ENCODE results near the gene PUM1. TPM values are rescaled to one million over a fixed set of nuclear protein-coding genes. Genes with fewer than 3 reads are reported as not detected.
A peak's percentile ranks its signal among the peaks of the same experiment; 100 is the strongest.

The PUM1 gene
- total and polyA plus RNA-seq, 2 of the 8 experiments (the other 6 are each of a cell fraction or from before 2014, with no cell fraction given): 122 to 177 TPM

DNA sequence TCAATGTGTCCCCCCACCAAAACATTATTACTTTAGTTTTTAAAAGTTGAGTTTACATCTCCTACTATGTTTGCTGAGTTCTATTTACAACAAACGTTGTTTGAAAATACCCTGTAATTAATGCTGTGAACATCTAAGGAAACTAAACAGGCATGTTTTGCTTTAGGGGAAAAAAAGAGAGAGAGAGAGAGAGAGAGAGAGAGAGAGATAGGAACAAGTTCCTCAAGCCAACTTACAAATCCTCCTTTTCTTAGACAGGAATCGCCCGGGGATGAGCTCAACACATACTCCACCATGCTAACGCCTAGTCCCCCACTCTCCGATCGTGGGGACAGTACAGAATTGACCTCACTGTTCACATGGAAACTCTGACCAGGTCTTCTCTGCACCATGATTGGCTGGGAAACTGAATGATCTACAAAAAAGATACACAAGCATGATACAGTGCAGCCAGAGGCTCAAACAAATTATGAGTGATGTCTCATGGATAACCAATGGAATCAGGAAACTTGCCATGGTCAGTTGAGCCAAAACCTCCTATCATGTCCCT is 59.8 kb downstream of the PUM1 start:
- no peak overlapping the region for H2BK20ac ChIP-seq (ENCODE audit: low read length)
- no peak overlapping the region for H3K4ac ChIP-seq (replicated peaks; ENCODE audit: insufficient read length, low read depth, low read length)
- no peak overlapping the region for H3K14ac ChIP-seq (ENCODE audit: insufficient read length)
- no peak overlapping the region for H3K4me2 ChIP-seq (ENCODE audit: insufficient read depth in 1 of 2, low read depth in 2 of 2, low read length in 2 of 2)
- no peak overlapping the region for H2BK5ac ChIP-seq (ENCODE audit: low read depth, low read length)
- H3K79me1 ChIP-seq (ENCODE audit: low read depth, low read length): peaks cover 7% of the 10 kb centered on the region
- DNase-seq (ENCODE audit: low read depth in 1 of 2, low spot score in 2 of 2) (no peak), FAIRE-seq (no peak)
- 87% methylated on average over 6 of the region's 6 CpGs; no CpG with 5 or more reads in 1 of the 2 experiments for WGBS, 2 experiments (ENCODE audit: extremely low coverage in 1 of 2, insufficient coverage in 1 of 2, insufficient read length in 1 of 2, insufficient replicate concordance in 2 of 2, low coverage in 1 of 2, low lambda C conversion rate in 2 of 2, missing lambda C conversion rate in 1 of 2)
- peaks cover 0 to 4% (median 1%) of the 10 kb centered on the region in 4 experiments; a peak in 3 of 7 replicates for H3K4me1 ChIP-seq (replicated peaks in 1 of 4; ENCODE audit: control insufficient read depth in 3 of 4, insufficient read depth in 4 of 4, low read length in 3 of 4)
- peaks cover 24 to 29% of the 10 kb centered on the region in 2 experiments for H4K20me1 ChIP-seq (replicated peaks in 1 of 2; ENCODE audit: control insufficient read depth in 1 of 2, insufficient read depth in 2 of 2, low read length in 2 of 2)
- H4K5ac ChIP-seq (ENCODE audit: insufficient read length, low read depth, low read length): no peak overlapping the region
- peak overlapping the region in 1 of 4 experiments; percentile 8; a peak in 1 of 7 replicates for H3K9ac ChIP-seq (replicated peaks in 1 of 4; ENCODE audit: extremely low read depth in 1 of 4, low read depth in 3 of 4, low read length in 3 of 4)
- no peak overlapping the region for H3K4me3 ChIP-seq (ENCODE audit: extremely low read depth in 1 of 4, insufficient read depth in 2 of 4, low read depth in 3 of 4, low read length in 4 of 4)
- TF ChIP-seq HDAC2 (IDR thresholded peaks at IDR 0.05; ENCODE audit: borderline replicate concordance in 1 of 2, low read depth in 2 of 2, low read length in 2 of 2) (no peak), CREB1 (IDR thresholded peaks at IDR 0.05) (no peak), CHD1 (IDR thresholded peaks at IDR 0.05; ENCODE audit: low read depth, low read length) (no peak)
- H3K56ac ChIP-seq (replicated peaks; ENCODE audit: insufficient read length, low read depth, low read length): no peak overlapping the region
- no peak overlapping the region for H3K27ac ChIP-seq (ENCODE audit: low read depth, low read length)
- CTCF ChIA-PET (ENCODE audit: partially characterized antibody): interaction anchor here (0.8 kb wide), 1 partner anchor 29 kb away, joined by 3 read pairs; no protein-coding TSS in a partner anchor
- H3K18ac ChIP-seq (ENCODE audit: extremely low read depth, low read length): no peak overlapping the region
- H3K36me3 ChIP-seq (ENCODE audit: control insufficient read depth in 2 of 4, insufficient read depth in 4 of 4, low read length in 3 of 4): peaks cover 0 to 33% (median 15%) of the 10 kb centered on the region in 4 experiments
- H3K23me2 ChIP-seq (ENCODE audit: low read depth, low read length): no peaks in the 10 kb centered on the region
- no peak overlapping the region for H2BK120ac ChIP-seq (replicated peaks; ENCODE audit: low read depth, low read length)
- POLR2A ChIA-PET (ENCODE audit: partially characterized antibody): interaction anchor here (0.6 to 2.5 kb wide), 5 partner anchors 15 to 59 kb away, joined by 3 to 10 read pairs (median 3); partner anchors contain the start of gene PUM1
- H3K23ac ChIP-seq (ENCODE audit: insufficient read length): no peak overlapping the region
- no peak overlapping the region for H4K91ac ChIP-seq (replicated peaks; ENCODE audit: insufficient read length, low read length)
- peaks cover 12 to 96% of the 10 kb centered on the region in 2 experiments for H3K79me2 ChIP-seq (ENCODE audit: control insufficient read depth in 1 of 2, insufficient read depth in 2 of 2, low read length in 2 of 2)
- no peak overlapping the region for H4K8ac ChIP-seq (ENCODE audit: extremely low read depth, insufficient read depth, low read length)
- H2AK5ac ChIP-seq (ENCODE audit: low read depth, low read length): no peak overlapping the region
- no peaks in the 10 kb centered on the region for H3K9me3 ChIP-seq (ENCODE audit: insufficient read depth in 2 of 2, low read depth in 1 of 2, low read length in 1 of 2)
- no peak overlapping the region for H2BK12ac ChIP-seq (ENCODE audit: low read depth, low read length)
- H3K27me3 ChIP-seq (replicated peaks in 1 of 4; ENCODE audit: control insufficient read depth in 3 of 4, extremely low read depth in 1 of 4, insufficient read depth in 3 of 4, low read length in 3 of 4): no peaks in the 10 kb centered on the region
- no peak overlapping the region for H2BK15ac ChIP-seq (ENCODE audit: low read length)
- H2AFZ ChIP-seq (ENCODE audit: low read length): no peak overlapping the region

Data from H1 (cell line).